Activated CD4-positive, CD25-positive, alpha-beta regulatory T cell (primary cell): Measurements from ENCODE around the gene REG3A.

Source experiments
- DNase-seq, 4 experiments: peaks; one replicate each; lab custom pipeline; 2025; lab: John Stamatoyannopoulos, UW

Gene REG3A

GRCh38 chr2:79159653-79160052 lies at the start of gene REG3A:
TSS of gene REG3A (minus strand) at chr2:79159753. CDS start at chr2:79159405, 348 bp downstream.
- no peak for DNase-seq

GRCh38 chr2:79200762-79201161 lies 41.2 kb upstream of the REG3A start:
- no peak for DNase-seq

- no peak for DNase-seq
Observed at GRCh38 chr2:79191816-79192215, 32.3 kb upstream of the REG3A start.

- DNase-seq, result no peak
Observed at GRCh38 chr2:79191081-79191480, 31.5 kb upstream of the REG3A start.

GRCh38 chr2:79189465-79189864 lies 29.9 kb upstream of the REG3A start:
- DNase-seq, result no peak

GRCh38 chr2:79181617-79182016 lies 22.1 kb upstream of the REG3A start:
- no peak for DNase-seq

- no peak for DNase-seq
Observed at GRCh38 chr2:79180092-79180491, 20.5 kb upstream of the REG3A start.

- DNase-seq, result no peak
Observed at GRCh38 chr2:79179036-79179435, 19.5 kb upstream of the REG3A start.

GRCh38 chr2:79178076-79178674 lies 18.6 kb upstream of the REG3A start:
- DNase-seq, result no peak

GRCh38 chr2:79171348-79171958 lies 11.9 kb upstream of the REG3A start:
- no peak for DNase-seq

GRCh38 chr2:79162801-79163200 lies 3.2 kb upstream of the REG3A start:
- no peak for DNase-seq

GRCh38 chr2:79162132-79162531 lies 2.6 kb upstream of the REG3A start:
- DNase-seq, result no peak

- no peak for DNase-seq
Observed at GRCh38 chr2:79159030-79159429, 523 bp downstream of the REG3A start.

GRCh38 chr2:79155826-79156476 lies 3.6 kb downstream of the REG3A start:
- DNase-seq, result no peak

- no peak for DNase-seq
Observed at GRCh38 chr2:79139423-79139822, 20.1 kb downstream of the REG3A start.

- no peak for DNase-seq
Observed at GRCh38 chr2:79138385-79138784, 21.2 kb downstream of the REG3A start.

- no peak for DNase-seq
Observed at GRCh38 chr2:79131687-79132086, 27.9 kb downstream of the REG3A start.

- DNase-seq, result no peak
Observed at GRCh38 chr2:79129804-79130203, 29.7 kb downstream of the REG3A start.

- no peak for DNase-seq
Observed at GRCh38 chr2:79129260-79129659, 30.3 kb downstream of the REG3A start.

- no peak for DNase-seq
Observed at GRCh38 chr2:79128406-79128805, 31.1 kb downstream of the REG3A start.

- DNase-seq, result no peak
Observed at GRCh38 chr2:79125721-79125985, 33.9 kb downstream of the REG3A start.

GRCh38 chr2:79124907-79125720 lies 34.4 kb downstream of the REG3A start:
- no peak for DNase-seq

GRCh38 chr2:79122676-79123075 lies 36.9 kb downstream of the REG3A start:
- no peak for DNase-seq
